Right renal cortex interstitium (tissue), 3 donors: ENCODE measurements around the gene ZNF618. TPM values are rescaled to one million over a fixed set of nuclear protein-coding genes. Genes with fewer than 3 reads are reported as not detected.

Experiments
- DNase-seq, 3 donors: peaks; one replicate each; pipeline ENCODE4 v3.0.0-alpha.2; 2013; ENCODE audit warnings: low read depth in 3 of 3, low spot score in 2 of 3
- polyA plus RNA-seq, 3 donors: library from polyadenylated mRNA; unstranded; fragments of 120-200 nt; gene quantifications; one replicate each; pipeline ENCODE4 v1.2.1, GENCODE V29; 2013; ENCODE audit not compliant: insufficient read length in 3 of 3

ZNF618 gene
- polyA plus RNA-seq, 3 donors, result 39.7 to 41.7 (median 39.9) TPM

DNA sequence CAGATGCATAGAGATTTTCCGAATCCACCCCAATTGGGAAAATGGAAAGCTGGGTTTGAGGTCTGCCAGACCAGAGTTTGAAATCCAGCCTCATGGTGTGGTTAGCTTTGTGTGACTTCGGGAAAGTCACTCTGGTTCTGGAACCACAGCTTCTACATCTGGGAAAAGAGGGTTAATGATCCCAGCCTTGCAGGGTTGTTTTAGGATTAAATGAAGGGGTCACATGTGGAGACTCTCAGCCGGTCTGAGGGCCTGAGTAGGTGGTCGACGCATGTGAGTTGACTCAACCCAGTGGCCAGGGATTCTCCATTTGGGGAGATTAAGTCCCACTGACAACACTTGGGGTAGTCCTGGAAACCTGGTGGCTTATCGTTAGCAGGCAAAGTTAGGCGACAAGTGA lies 6.1 kb downstream of the ZNF618 start:
- no peak for DNase-seq

DNA sequence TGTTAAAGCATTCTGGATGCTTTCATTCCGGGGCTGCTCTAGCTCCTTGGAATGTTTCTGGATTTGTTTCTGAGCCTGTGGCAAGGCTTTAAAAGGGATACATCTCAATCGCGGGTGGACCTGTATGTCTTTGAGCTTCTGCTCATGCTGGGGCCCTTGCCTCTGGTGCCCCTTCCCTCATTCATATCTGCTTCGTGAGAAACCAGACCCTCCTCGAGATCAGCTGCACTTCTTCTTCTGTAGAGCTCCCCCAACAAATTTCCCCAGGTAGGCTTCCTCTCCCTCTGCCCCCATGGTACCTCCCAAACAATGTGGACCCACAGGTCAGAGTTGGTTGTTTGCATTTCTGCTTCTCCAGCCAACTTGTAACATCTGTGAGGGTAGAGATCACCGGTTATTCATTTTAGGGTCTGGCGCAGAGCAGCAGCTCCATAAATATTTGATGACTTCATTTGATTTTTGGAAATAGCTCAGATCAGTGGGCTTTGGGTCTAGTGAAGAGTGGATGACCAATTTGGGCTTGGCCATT lies 6.6 kb downstream of the ZNF618 start:
- no peak for DNase-seq

DNA sequence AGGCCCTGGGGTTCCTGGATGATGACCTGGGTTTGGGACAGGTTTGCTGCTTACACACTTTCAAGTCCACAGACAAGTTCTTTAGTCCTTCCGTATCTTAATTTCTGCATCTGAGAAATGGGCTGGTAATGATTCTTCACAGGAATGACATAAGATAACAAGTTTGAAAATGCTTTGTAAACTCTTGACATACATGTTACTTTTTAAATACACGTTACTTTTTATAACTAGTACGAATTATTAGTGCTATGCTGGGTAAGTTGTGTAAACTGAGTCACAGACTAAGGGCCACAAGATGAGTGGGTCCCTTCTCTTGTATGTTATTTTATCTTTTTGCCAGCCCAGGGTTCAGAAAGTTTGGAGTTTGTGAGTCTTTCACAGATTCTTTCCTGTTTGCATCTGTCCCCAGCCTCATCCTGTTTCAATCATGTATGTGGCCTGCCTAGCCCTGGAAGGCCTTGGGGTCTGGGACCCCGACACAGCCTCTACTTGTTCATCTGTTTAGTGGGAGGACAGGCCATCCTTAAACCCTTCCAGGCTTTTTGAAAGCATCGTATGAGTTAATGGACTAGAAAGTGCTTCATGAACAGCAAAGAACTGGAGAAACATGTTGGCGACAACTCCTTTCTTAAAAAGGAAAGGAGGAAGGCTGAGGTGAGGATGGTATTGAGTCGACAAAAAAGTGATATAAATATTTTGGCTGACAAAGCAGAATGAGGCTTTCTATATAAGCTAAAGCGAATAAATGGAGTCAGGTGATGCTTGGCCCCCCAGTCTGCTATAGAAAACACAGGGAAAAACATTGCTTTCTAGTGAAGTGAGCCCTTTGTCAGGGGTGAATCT lies 9.3 kb downstream of the ZNF618 start:
- no peak for DNase-seq

DNA sequence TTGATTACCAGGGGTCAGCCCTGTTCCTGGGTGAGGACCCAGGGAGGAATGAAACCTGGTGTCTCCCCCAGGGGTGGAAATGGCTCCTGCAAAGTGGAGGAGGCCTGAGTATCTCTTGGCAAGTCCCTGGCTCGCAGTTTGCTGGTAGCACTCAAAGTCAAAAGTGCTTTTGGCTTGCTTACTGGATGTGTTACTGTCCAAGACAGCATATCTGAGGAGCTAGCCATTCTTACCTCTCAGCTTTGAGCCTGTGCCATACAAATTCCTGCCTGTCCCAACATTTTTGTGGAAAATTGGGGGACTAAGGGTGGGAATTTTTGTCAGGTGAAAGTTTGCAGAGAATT lies 9.9 kb downstream of the ZNF618 start:
- no peak for DNase-seq

DNA sequence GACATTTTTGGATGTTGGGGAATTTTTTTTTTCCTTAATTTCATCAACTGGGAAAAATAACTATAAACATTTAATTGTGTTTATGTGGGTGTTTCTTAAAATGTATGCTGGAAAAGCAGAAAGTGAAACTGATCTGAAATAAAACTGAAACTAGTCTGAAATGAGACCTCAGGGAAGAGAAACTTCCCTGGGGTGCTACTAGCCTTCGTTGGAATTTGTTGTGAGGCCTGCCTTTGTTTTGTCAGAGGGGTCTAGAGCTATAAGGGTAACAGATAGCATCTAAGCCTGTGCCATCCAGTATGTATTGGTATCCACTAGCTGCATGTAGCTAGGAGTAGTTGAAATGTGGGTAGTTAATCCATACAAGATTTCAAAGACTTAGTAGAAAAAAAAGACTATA lies 10.4 kb downstream of the ZNF618 start:
- no peak for DNase-seq

DNA sequence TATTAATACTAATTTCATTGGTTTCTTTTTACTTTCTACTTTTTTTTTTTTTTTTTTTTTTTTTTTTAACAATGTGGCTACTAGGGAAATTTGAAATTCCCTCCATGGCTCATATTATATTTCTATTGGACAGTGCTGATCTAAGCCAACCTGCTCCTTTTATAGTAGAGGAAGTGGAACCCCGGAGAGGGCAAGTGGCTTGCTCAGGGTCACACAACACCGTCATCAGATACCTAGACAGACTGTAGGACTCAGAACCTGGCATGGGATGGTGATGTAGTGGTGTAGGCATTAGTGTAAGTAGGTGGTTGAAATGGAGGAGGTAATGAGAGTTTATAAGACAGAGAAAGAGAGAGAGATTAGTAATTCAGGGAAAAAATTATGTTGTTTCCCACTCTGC lies 10.8 kb downstream of the ZNF618 start:
- no peak for DNase-seq

DNA sequence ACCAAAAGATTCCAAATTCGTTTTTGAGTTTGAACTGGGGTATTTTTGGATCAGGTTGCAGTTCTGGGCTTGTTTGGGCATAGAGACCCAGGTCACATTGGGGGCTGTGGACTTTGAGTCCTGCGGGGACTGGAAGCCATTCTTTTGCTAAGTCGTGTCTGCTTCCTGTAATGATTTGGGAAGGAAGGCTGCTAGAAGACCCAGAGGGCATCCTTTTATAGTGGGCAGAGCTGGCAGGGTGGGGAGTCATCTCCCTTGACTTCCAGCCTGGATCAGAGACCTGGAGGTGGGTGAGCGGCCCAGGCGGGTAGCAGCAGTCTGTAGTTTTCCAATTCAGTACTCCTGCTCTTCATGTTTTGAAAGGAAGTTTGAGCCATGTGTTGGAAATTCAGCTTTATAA lies 11.3 kb downstream of the ZNF618 start:
- no peak for DNase-seq

DNA sequence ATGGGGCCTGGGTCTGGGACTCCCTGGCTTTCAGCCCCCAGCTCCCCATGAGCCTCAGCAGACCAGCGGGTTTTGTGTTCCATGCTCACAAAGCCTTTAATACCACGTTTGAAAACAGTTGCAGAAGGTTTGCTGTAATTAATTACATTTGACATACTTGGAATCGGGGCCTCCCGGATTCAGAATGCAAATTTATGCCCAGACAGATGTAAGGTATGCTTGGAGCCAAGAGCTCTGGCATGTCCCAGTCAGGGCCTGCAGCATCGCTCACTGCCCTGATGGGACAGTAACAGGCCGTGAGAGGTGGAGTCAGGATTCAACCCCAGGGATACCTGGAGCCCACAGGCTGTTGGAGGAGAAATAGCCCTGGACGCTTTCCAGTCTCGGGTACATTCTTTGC lies 12.2 kb downstream of the ZNF618 start:
- DNase-seq, result no peak

DNA sequence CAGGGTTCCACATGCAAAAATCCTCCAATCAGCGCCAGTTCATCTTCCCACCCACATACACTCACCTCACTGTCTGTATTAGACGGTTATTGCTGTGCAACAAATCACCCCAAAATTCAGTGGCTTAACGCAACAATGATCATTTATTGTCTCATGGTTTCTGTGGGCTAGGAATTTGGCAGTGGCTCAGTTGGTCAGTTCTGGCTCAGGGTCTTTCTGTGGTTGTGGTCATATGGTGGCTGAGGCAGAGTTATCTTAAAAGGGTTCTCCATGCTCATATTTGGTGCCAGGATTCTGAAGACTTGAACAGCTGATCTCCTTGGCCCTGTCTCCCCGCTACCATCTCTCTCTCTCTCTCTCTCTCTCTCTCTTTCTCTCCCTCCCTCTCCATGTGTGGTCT lies 12.9 kb downstream of the ZNF618 start:
- DNase-seq, result no peak

DNA sequence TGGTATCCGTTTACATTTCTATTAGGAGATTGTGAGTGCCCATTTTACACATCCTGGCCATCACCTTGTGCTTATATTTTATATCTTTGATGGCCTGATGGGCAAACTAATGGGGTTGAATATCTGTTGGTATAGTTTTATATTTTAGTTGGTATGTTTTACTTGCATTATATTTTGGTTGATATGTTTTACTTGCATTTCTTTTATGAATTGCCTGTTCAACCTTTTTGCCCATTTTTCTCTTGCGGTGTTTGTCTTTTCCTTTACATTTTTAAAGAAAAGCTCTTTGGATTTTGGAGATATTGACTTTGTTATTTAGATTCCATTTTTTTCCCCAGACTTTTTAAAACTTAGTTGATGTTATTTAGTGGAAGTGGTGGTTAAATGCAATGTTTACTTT lies 14.6 kb downstream of the ZNF618 start:
- no peak for DNase-seq

DNA sequence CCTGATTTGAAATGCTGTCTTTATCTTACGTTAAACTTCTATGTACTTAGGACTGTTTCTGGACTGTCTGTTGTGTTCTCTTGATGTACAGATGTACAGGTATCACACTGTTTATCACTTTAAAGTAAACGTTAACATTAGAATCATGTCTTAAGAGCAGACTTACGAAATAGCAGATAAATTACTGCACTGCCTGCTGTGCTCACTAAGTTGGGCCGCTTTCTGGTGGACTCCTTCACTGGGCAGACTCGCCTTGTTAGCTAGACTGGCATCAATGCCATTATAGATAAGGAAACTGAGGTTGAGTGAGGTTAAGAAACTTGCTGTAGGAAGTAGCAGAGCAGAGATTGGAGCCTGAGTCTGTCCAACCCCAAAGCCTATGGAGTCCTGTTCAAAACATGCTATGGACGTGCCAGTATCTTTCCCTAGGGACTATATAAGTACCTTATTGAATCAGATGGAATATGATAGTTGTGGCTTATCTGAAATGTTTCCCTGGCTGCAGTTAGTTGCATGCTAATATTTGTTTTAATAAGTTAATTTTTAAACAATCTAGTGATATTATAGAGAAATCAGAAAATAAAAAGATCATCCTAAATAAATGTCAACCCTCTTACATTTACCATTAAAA lies 16.9 kb downstream of the ZNF618 start:
- no peak for DNase-seq

DNA sequence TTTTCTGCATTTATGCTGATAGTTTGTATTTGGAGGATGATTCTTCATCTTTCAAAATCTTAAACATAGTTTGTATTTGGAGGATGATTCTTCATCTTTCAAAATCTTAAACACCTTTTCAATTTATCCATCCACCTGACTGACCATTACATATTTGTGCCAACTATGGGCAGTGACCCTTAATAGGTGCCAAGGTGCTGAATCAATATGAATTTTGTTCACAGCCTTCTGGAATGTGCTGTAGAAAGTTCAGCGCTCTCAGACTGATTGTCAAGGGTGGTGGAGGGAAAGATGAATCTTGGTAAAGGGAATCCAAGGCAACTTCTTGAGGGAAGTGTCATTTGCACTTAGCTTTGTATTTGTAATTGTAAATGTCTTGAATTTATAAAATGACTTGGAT lies 18.1 kb downstream of the ZNF618 start:
- DNase-seq, result no peak

DNA sequence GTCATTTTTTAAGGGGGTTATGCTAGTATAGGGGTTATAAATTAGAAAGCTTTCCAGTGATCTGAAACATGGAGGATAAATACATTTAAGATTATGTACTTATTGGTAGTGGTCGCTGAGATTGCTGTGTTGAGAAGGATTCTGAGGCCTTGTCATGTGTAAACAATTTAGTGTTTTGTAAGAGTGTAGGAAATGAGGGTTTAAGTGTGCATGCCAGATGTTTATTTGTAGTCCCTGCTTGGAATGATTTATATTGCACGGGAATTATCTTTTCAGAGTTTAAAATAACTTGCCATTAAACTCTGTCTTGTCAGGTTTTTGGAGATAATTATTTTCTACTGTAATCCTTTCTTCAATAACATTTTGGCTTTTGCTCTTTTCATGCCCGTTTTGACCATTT lies 19.4 kb downstream of the ZNF618 start:
- no peak for DNase-seq

DNA sequence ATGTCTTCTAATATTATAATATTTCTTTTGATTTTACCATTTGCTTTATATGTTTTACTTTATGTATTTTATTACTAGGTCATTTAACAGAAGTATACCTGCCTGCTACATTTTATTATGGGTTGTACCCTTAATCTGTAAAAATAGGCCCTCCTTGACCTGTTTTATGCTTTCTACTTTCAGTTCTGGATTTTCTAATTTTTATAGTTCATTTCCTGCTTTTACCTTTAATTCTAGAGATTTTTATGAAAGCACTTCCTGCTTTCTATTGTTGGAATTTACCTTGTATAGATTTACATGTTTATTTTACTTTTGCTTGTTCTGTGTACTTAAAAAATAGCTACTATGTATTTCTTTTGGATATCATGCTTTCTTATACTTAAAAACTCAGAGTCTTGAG lies 20.6 kb downstream of the ZNF618 start:
- no peak for DNase-seq

DNA sequence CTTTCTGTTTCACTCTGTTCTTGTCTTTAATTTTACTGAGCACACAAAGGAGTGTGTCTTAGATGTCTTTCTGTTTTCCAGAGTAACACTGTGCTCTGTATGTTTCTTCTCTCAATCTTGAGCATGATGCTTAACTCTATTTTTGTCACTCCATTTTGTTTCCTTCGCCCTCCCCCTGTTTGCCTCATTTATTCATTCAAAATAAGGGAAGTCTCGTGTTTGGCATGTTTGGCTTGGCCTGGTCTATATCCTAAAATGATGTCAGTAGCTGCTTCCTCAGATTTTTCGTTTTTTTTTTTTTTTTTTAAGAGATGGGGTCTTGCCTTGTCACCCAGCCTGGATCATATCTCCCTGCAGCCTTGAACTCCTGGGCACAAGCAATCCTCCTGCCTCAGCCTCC lies 22.0 kb downstream of the ZNF618 start:
- DNase-seq, result no peak

DNA sequence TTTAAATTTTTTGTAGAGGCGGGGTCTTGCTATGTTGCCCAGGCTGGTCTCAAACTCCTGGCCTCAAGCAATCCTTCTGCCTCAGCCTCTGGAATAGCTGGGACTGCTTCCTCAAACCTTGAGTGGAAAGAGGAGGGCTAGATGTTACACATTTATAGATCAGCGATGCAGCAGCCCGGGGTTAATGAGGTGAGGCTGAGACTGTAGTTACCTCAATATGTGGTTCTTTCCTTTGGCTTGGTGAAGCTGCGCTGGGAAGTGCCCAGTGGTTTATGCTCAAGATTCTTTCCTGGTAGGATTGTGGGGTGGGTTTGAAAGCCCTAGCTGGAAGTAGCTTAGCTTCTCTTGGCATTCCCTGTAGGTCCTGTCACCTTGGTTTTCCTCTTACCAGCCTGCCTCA lies 22.5 kb downstream of the ZNF618 start:
- no peak for DNase-seq

DNA sequence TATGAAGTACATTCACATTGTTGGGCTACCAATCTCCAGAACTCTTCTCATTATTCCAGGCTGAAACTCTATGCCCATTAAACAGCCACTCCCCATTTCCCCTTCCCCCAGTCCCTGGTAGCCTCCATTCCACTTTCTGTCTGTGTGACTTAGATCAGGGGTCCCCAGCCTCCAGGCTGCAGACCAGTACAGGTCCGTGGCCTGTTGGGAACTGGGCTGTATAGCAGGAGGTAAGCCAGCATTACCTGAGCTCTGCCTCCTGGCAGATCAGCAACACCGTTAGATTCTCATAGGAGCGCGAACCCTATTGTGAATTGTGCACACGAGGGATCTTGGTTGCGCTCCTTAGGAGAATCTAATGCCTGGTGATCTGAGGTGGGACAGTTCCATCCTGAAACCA lies 23.1 kb downstream of the ZNF618 start:
- DNase-seq, result no peak

DNA sequence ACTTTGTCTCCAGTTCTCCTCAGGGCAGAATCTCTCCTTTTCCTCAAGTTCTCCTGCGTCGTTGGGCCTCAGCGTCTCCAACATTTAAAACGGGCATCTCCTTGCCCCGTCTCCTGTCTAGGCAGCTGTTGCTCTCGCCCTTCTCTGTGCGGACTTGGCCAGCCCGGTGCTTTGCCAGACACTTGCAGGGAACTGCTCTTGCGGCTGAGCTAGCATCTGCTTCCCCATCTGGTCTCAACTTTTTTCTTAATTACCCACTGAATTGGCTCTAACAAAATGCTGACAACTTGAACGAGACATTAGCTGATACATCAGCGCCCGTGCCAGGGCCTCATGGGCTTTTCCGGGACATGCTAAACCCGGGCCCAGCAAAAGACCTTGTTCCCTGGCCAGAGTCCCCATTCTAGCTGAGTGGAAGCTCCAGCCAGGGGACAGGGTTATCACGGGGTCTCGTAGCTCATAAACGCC lies 25.1 kb downstream of the ZNF618 start:
- DNase-seq, result no peak

DNA sequence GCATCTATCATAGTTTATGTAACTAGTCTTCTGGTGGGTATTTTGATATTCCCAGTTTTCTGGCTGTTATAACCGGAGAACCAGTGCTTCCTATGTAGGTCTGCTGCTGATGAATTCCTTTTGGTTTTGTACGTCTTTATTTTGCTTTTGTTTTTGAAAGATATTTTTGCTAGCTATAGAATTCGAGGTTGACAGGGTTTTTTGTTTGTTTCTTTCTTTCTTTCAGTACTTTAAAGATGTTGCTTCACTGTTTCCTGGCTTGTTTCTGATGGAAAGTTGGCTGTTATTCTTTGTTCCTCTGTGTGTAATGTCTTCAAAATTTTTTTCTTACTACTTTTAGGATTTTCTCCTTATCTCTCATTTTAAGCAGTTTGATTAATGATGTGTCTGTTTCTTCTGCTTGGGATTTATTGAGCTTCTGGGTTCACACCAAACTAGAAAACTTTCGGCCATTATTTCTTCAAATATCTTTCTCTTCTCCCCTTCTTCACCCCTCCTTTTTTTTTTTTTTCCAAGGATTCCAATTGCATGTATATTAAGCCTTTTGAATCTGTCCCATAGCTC lies 27.5 kb downstream of the ZNF618 start:
- DNase-seq, result no peak

DNA sequence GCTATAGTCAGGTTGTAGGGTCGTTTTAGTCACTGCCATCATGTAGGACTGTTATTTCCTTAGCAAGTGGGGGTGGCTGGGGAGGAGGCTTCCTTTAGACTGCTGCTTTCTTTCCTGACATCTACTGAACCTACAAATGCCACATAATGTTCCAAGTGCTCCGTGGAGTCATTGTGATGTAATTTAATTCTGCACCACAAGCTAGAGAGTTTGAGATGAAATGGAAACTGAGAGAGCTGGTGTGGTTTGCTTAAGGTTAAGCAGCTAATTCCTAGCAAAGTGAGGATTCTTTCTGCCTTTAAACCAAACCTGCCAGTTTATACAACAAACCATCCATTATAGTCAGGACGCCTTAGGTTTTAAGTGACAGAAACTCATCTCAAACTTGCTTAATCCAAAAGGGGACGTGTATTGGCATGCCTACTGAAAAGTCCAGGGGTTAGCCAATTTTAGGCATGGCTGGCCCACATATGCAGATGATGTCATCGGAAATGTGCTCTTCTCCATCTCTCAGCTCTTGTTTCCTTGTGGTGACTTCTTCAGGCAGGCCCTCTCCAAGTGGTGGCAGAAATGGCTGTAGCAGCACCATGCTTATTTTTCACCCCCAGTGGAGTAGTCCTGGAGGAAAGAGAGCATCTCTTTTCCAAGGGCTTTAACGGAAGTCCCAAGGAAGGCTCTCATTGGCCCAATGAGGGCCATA lies 30.5 kb downstream of the ZNF618 start:
- no peak for DNase-seq

DNA sequence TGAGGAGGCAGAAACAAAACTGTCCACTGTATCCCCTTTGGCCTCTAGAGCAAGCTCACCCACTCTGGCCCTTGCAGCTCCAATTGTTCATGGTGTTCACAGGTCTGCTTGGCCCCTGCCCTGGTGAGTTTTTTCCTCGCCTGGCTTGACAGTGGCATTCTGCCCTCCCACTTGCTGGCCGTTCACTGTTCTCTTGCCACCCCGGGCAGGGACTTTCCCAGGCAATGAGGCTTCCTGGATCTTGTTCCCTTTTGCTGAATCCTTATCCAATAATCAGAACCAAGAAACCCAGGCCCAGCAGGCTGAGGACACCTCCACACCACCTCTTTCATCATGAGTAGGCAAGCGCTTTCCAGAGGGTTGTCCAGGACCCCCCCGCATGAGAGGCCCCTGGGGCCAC lies 31.2 kb downstream of the ZNF618 start:
- no peak for DNase-seq
